CMK (cell line): ENCODE measurements around the gene UBASH3B.

Experiments used
- DNase-seq: peaks from one replicate; pipeline ENCODE4 v3.0.0-alpha.2; 2010; ENCODE audit warnings: low read depth

UBASH3B gene

DNA sequence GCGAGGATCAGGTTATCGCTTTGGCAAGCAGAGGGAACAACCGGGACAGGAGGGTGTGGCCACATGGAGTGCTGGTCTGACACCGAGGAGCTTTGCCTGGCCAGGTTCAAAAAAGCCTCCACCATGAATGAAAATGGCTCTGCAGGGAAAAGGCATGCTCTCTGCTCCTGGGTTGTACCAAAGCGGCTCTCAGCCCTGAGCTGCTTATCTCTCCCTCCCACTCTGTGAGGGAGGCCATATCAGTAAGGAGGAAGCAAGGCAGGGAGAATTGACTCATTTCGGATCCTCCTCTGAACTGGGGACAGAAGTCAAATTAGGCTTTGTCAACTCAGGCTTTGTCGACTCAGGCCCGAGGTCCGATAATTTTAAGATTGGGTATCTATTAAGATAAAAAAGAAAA, 99.9 kb downstream of the UBASH3B start:
- DNase-seq, result peak; percentile 63

DNA sequence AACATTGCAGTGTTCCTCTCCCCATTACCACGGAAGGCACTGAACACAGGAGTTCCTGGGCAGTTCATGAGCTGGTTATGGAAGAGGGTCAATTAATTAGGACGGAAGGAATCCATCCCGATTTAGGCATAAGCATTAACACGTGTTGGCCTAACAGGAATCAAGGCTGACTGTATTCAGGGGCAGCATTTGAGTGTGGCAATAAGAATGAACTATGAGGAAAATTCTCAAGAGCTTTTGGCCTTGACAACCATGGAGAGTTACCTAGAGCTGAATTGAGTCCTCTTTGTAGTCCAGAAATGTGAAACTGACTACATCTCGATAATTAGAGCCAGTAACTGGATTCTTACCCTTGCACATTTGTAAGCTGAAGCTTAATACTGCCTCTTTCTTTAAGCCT, 100.4 kb downstream of the UBASH3B start:
- no peak for DNase-seq

DNA sequence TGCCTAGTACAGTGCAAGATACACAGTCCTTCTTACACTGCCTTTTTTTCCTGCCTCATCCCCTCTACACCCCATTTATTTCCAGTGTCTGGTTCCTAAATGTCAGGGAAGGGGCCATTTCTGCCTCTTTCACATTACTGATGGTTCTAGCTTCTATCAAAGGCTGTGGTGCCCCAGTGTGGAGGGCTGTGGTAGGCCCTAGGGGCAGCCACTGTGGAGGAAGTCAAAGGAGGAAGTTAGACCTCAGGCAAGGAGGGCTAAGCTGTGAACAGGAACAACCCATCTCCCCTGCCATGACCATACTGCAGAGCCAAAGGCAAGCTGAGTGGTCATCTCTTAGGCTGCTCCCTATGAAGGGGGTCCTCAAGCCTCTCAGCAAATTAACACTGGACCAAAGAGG, 100.9 kb downstream of the UBASH3B start:
- DNase-seq, result no peak

DNA sequence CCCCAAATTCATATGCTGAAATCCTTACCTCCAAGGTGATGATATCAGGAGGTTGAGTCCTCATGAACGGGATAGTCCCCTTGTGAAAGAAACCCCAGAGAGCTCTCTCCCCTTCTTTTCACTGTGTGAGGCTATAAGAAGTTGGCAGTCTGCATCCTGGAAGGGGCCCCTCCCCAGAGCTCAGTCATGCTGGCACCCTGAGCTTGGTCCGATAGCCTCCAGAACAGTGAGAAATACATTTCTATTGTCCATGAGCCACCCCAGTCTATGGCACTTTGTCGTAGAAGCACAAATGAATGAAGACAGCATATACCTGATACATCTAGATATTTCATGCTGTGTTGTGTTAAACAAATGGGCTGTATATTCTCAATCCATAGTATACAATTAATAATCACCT, 101.7 kb downstream of the UBASH3B start:
- DNase-seq, result no peak

DNA sequence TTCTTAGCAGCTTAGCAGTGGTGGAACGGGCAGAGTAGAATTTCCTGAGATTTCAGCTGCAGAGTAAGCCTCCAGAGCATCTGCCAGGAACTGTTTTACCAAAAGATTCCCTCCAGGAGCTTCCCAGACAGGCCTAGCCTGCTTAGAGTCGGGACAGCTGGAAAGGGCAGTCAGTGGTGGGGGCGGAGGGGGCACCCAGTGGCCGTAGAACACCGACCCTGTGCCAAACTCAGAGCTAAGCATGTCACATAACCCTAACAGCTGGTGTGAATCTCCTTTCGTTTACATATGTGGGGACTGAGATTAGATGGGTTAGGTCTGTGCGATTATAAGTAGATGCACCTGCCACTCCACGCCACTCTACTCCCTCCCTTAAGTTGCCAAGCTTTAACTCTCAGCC, 102.8 kb downstream of the UBASH3B start:
- DNase-seq, result no peak

DNA sequence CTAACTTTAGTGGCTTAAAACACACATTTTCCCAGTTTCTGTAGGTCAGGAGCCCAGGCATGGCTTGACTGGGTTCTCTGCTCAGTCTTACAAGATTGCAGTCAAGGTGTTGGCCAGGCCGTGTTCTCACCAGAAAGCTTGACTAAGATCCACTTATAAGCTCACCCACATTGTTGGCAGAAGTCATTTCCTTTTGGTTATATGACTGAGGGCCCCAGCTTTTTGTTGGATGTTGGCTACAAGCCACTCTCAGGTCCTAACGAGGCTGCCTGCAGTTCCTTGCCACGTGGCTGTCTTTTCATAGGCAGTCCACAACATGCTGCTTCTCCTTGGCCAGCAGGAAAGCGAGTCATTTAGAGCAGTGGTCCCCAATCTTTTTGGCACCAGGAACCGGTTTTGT, 103.5 kb downstream of the UBASH3B start:
- no peak for DNase-seq

DNA sequence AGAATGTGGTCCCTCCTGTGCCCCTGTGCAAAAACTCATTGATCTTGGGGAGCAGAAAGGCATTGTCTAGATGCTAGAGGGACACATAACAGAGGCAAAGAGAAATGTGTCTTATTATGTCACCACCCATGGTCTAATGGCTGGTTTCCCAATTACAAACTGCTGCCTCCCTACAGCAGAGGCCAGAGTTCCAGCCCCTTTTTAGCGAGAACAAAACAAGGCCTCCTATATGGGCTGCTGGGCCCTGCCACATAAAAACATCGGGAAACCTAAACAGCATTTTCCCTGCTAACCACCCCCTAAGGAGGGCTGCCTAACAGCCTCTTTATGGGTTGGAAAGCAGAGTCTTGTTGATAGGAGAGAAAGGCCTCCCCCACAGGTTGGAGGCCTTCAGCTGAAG, 107.6 kb downstream of the UBASH3B start:
- no peak for DNase-seq

DNA sequence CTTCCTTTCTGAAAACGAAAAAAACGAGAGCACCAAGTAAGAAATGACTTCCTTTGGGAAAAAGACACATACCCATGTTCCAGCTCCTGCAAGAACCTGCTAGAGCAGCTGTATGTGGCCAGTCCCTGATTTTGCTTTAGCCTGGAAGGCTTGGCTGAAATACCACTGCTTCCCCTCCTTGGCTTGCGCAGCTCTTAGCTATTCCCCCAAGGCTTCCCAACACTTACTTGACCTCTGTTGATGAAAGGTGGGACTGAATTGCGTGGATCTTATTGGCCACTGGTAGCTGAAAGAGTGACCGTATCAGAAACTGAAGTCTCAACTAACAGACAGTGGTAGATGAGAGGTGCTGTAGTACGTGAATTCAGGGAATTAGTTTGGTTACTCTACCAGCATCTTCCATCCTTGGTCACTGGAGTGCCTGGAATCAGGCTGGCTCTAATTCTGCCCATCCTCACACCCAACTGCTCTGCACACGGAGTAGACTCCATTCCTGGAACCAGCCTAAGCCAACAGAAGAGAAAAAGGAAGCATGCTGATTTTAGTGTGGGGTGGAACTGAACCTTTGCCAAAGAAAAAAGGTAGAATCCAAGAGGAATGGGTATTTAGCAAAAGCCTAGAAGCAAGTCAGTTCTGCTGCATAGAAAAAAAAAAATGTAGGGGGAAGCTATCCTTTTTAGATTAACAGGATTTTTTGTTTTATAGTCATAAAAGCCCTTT, 109.0 kb downstream of the UBASH3B start:
- no peak for DNase-seq

DNA sequence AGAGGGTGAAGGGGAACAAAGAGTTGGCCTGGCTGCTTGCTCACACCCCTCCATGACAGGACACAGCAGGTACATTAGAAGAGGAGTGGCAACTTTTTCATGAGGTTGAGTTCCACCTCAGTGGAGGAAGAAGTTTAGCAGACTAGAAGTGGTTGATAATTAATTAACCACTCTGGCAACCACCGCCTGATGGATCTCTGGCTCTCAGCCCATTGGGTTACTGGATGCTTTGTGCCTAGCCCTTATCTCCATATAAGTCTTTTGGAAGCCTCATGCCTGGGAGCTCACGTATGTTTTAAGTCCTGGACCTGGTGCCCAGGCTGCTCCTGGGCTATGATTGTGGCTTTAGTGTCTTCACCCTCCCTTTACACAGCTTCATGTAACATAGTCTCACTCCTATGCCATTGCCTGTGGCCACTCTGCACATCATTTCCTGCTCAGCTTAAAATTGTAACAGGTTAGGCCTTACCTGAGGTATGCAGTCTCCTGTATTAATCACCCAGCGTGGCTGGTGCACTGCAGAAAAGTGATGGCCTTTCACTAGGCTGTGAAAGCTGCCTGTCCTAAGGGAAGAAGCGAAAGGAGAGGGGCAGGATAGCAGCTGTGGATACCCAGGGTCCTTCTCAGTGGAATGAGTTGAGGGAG, 110.1 kb downstream of the UBASH3B start:
- no peak for DNase-seq

DNA sequence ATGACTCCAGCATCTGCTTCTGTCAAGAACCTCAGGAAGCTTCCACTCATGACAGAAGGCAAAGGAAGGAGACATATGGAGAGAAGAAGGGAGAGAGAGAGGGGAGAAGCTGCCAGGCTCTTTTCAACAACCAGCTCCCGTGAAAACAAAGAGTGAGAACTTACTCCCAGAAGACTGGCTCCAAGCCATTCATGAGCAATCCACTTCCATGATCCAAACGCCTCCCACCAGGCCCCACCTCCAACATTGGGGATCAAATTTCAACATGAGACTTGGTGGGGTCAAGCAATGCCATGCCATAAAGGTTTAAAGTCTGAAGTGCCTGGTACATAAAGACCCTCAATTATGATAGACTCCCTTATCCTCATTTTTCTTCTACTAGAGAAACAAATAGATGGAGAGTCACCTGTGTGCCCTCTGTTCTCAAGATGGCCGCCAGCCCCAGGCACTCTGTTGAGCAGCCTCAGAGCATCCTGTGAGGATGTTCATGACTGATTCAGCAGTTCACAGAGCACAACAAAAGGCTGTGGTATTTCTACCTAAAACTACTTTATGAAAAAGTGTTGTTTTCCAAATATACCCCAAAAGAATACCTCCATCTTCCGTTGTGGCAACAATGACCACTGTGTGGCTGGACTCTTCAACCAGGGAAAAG, 113.7 kb downstream of the UBASH3B start:
- DNase-seq, result no peak

DNA sequence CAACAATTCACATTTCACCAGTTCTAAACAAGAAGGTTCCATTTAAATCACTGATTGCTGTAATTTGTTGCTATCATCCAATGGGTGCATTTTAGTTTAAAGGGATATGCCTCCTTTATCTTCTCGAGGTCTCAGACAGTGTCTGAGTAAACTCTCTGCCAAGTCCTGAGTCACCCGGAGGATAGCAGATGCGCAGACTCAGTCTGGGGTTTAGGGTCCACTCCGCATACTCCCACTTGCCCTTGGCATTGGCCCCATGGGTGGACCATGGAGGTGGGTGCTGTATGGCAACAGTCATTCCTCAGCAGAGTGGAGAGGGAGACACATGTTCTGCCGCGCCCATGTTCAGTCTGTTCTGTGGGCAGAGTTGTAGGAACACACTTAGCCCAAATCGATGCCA, 117.4 kb downstream of the UBASH3B start:
- DNase-seq, result no peak

DNA sequence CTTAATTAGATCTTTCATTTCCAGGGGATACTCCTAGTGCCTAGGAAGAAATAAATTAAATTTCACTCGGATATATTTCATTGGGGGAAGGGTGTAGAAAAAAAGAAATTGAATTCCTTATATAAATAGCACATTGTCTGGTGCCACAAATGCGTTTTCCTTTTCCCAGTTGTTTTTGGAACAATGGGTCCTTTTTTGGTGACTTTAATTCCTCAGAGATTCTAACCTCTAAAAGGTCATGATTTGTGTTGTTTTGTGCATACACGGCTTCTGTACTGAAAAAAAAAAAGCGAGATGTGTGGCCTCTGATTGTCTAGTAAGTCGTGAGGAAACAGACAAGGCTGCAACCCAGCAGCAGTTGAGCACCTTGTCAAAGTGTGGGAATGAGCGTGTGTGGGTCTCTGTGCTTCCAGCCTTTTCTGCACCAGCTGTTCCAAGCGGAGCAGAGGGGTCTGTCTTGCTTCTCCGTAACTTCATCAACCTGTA, 118.3 kb downstream of the UBASH3B start:
- no peak for DNase-seq

DNA sequence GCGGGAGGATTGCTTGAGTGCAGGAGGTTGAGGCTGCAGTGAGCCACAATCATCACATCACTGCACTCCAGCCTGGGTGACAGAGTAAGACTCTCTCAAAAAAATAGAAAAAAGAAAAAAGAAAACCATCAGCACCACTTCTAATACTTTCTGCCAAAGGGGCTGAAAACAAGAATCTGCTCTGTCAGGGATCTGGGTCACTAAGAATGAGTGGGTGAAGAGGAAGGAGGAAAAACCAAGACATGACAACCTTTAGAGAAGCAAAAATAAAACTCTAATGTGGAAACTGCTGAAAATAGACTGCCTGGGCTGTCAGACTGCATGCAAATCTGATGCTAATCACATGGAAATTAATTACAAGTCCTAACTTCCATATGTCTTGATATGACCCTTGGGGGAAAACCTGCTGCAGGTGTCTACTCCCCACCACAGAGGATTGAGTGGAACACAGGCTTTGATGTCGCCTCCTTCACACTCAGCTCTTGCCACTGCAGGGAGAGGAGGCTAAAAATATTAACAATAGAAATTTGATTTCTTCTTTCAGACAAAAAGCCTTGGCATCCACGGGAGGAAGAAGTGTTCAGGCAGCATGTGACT, 120.3 kb downstream of the UBASH3B start:
- DNase-seq, result no peak

DNA sequence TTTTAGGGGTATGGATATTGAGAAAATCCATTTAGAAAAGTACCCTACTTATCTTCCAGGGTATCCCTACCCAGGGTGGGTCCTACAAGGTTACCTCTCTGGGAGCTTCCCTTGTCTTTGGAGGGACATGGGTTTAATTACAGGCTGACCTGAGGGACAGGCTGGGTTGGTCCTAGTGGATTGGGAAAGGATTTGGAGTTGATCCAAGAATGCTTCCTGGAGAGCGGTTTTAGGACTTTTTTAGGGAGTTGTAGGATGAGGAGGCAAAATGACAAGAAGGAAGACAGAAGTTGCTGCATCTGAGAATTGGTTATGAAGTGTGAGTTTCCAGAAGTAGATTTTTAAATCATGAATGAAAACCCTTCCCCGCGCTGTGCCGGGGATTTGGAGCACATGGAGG, 121.0 kb downstream of the UBASH3B start:
- DNase-seq, result no peak

DNA sequence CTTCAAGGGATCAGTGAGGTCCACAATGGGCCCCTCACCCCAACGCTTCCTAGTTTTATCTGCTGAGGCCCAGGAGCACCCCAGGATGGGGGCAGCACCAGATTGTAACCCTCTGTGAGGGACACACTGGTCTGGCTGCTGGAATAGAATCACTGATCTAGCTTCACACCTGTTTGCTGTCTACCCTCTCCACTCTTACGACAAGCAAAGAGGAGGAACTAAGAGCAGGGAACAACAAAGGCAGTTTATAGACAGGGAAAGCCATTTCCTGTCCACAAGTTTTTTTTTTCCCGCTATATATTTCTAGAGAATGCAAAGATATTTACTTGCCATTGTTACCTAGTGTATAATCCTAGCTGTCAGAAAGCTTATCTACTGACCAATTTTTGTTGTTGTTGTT, 121.8 kb downstream of the UBASH3B start:
- DNase-seq, result no peak

DNA sequence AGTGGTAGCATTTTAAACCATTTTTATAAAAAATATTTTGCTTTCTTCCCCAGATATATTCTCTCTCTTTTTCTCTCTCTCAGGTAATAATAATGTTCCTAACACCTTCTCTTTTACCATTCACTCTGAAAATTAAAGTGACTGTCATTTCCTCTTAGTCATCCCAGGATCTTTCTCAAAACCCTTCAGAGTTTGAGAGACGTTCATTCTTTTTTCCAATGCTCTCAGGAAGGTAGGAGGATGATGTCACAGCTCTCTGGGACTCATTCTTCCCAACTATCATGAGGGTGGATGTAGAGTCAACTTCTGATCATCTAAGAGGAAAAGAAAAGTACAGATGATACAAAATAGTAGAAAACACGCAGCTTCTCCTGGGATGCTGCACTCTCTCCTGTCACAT, 122.6 kb downstream of the UBASH3B start:
- no peak for DNase-seq

DNA sequence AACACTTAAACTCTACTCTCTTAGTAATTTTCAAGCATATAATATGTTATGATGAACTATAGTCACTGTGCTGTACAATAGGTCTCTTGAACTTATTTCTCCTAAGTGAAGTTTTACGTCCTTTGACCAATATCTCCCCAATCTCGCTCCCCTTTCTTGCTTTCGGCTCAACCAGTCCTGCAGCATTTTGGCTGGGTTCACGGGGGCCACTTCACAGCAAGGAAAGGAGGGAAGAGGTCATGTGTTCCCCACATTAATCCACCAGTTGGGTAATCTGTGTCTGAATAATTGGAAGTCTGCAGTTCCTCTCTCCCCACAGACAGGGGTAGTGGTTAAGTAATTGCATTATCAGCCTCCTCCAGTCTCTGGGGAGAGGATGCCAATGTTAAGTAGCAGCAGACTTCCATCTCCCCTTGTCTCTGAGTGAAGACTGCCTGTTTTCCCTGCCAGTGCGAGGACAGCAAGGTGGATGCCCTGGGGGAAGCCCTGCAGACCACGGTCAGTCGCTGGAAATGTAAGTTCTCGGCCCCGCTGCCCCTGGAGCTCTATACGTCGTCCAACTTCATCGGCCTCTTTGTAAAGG, 123.6 kb downstream of the UBASH3B start:
- peak; percentile 50 for DNase-seq

DNA sequence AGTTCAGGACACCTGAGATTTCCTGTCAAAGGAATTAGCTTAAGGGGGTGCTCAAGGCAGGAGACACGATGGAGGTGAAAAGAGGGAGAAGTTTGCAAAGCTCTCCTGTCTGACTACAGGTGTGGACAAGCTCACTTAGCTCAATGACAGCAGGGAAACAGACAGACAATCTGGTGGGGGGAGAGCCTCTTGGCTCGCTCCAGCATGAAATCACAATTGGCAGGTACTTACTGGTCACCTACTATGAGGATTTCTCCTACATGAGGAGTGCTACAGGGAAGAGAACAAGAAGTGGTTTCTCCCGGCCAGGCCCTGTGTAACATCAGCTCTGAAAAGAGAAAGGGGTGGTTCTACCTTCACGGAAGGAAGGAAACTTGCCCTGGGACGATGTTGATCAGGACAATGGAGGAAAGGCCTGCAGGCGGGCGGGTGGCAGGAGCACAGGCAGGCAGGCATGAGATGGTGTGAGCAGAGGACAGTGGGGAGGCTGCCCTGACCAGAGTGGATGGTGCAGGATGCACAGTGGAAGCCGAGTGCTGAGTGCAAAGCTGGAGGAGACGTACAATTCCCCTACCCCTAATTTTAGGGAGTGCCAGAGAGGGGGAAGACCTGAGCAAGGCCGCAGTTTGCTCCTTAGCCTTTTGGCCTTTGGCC, 124.9 kb downstream of the UBASH3B start:
- DNase-seq, result no peak

DNA sequence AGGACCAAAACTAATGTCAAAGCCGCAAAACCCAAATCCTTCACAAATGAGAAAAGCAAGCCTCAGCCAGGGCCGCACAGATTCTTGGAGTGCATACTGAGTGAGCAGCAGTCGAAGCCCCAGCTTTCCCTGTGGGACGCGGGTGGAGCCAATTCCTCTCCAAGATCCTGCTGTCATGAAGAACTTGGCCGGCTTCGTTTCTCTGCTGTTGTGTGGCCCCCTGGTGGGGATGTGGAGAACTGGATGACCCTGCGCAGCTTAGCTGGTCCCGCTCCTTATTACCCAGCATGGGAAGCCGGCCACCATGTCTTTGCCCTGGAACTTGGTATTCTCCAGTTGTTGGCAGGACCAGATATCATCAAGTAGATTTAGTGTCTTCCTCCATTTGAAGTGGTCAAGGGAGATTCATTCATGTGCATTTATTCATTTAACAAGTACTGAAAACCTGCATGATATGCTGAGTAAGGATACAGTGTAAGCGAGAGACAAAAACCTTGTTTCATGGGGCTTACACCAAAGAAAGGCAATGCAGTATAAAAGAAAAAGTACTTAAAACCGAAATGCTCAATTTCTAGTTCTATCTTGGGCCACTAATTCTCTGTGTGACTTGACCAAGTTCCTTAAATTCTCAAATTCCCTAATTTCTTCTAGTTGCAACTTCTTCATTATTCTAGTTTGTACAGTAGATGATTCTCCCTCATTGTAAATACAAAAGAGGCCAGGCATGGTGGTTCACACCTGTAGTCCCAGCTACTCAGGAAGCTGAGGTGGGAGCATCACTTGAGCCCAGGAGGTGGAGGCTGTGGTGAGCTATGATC, 126.1 kb downstream of the UBASH3B start:
- DNase-seq, result peak; percentile 51

DNA sequence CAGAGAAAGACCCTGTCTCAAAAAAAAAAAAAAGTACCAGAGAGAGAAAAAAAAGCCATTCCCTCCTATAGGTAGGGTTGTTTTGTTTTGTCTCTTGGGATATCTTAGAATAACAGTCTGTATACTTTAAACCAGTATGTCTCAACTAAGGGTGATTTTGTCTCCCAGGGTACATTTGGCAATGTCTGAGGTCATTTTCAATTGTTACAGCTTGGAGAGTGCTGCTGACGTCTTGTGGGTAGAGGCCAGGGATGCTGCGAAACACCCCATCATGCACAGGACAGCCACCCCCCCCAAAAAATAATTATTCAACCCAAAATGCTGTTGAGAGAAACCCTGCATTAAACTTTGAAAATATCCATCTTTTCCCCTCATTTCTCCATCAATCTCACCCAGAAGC, 126.7 kb downstream of the UBASH3B start:
- no peak for DNase-seq

DNA sequence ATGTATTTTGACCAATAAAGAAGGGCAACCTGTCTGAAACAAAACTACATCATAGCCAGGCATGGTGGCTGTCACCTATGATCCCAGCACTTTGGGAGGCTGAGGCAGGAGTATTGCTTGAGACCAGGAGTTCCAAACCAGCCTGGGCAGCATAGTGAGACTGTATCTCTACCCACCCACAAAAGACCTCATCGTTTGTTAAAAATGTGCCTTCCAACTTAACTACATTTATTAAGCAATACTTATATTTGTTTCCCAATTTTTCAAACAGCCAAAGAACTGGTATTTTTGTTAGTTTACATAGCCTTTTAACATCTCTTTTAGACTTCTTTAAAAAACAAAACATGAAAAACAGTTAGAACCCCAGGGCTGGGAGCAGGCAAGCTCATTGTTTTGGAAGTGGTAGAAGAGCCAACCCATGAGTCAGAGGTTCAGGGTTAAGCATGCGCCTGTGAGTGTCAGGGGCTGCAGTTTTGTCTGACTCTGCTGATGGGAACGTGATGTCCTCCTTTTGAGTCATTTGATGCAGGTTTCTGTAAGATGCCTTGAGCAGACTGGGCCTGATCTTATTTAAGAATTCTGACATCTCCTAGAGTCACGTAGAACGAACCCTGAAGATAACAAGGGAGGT, 128.9 kb downstream of the UBASH3B start:
- no peak for DNase-seq
